IMR-90 (cell line): ENCODE measurements around the gene MXRA8.

ENCODE experiments used
- BHLHE40 ChIP-seq: fragments of 150-350 bp; IDR thresholded peaks from 2 replicates; pipeline ENCODE4 v1.6.1; 2016; ENCODE audit warnings: mild to moderate bottlenecking, low read depth, low read length
- CEBPB ChIP-seq: IDR thresholded peaks from 2 replicates; pipeline ENCODE4 v1.6.1; 2012; ENCODE audit warnings: low read depth, low read length, improper control_type of control experiment
- CHD1 ChIP-seq: IDR thresholded peaks from 2 replicates; pipeline ENCODE4 v1.6.1; 2012; ENCODE audit warnings: low read depth, low read length, improper control_type of control experiment
- CTCF ChIP-seq: conservative IDR thresholded peaks from 2 replicates; pipeline ENCODE4 v1.5.1; 2012; ENCODE audit warnings: mild to moderate bottlenecking, low read depth, low read length, improper control_type of control experiment
- ELK1 ChIP-seq: fragments of 150-350 bp; IDR thresholded peaks from 2 replicates; pipeline ENCODE4 v1.6.1; 2016; ENCODE audit warnings: low read depth, mild to moderate bottlenecking, low read length, moderate library complexity, borderline replicate concordance
- FOS ChIP-seq: fragments of 150-350 bp; IDR thresholded peaks from 2 replicates; pipeline ENCODE4 v1.6.1; 2016; ENCODE audit warnings: low read depth, low read length
- MAFK ChIP-seq: IDR thresholded peaks from 2 replicates; pipeline ENCODE4 v1.6.1; 2012; ENCODE audit warnings: low read depth, low read length, improper control_type of control experiment
- MAZ ChIP-seq: IDR thresholded peaks from 2 replicates; pipeline ENCODE4 v1.6.1; 2012; ENCODE audit warnings: low read depth, mild to moderate bottlenecking, low read length, improper control_type of control experiment, moderate library complexity, borderline replicate concordance
- POLR2A ChIP-seq: IDR thresholded peaks from 2 replicates; pipeline ENCODE4 v1.6.1; 2012; ENCODE audit warnings: mild to moderate bottlenecking, low read depth, low read length
- RAD21 ChIP-seq: IDR thresholded peaks from 2 replicates; pipeline ENCODE4 v1.6.1; 2012; ENCODE audit warnings: low read length, improper control_type of control experiment
- RFX5 ChIP-seq: IDR thresholded peaks from 2 replicates; pipeline ENCODE4 v1.8.0; 2012; ENCODE audit warnings: low read depth, mild to moderate bottlenecking, low read length, moderate library complexity
- SMC3 ChIP-seq: fragments of 150-350 bp; IDR thresholded peaks from 2 replicates; pipeline ENCODE4 v1.6.1; 2016; ENCODE audit warnings: low read depth, mild to moderate bottlenecking, antibody characterized with exemption, low read length, moderate library complexity
- USF2 ChIP-seq: fragments of 150-350 bp; IDR thresholded peaks from 2 replicates; pipeline ENCODE4 v1.6.1; 2017; ENCODE audit warnings: mild to moderate bottlenecking, antibody characterized with exemption, low read length, low read depth

GRCh38 chr1:1341549-1342021 lies 16.8 kb downstream of the MXRA8 start:
- no peak for TF ChIP-seq CTCF
- no peak for TF ChIP-seq USF2
- no peak for TF ChIP-seq POLR2A
- TF ChIP-seq SMC3: no peak
- no peak for TF ChIP-seq RAD21
- TF ChIP-seq ELK1: no peak
- TF ChIP-seq CEBPB: no peak
- TF ChIP-seq MAFK: no peak
- no peak for TF ChIP-seq MAZ
- TF ChIP-seq FOS: no peak
- no peak for TF ChIP-seq RFX5
- TF ChIP-seq BHLHE40: no peak
- no peak for TF ChIP-seq CHD1
